ENCODE results near the gene SEMA6D.

SEMA6D gene

DNA sequence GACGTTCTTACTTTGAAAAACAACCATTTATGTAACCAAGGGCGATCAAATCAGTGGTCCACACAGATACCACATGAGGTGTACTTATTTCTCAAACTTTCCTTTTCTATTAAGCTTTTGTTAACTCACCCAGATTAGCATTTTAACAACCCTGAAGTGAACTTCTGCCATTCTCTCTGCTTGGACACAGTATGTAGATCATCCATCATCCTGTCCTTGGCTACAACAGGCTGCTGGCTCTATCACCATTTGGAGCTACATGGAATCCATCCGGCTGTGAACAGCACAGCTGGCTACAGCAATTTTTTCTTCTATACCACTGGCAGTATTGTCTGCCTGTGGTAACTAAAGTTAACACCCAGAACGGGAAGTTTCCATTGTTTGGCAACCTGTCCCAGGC is 4.4 kb downstream of the SEMA6D start:
- no peaks in the 10 kb centered on the region for H3K36me3 ChIP-seq (ENCODE audit: control insufficient read depth, insufficient read depth, low read length)
- no peaks in the 10 kb centered on the region for H3K9me3 ChIP-seq (ENCODE audit: control insufficient read depth, low read length)
- H3K27me3 ChIP-seq (ENCODE audit: control insufficient read depth, insufficient read depth, low read length) = peaks cover 10% of the 10 kb centered on the region
- H3K9ac ChIP-seq (ENCODE audit: low read length) = no peak overlapping the region
- H3K4me3 ChIP-seq (ENCODE audit: low read length) = no peak overlapping the region
- H3K4me1 ChIP-seq (ENCODE audit: control insufficient read depth, insufficient read depth, low read length) = peaks cover 4% of the 10 kb centered on the region

DNA sequence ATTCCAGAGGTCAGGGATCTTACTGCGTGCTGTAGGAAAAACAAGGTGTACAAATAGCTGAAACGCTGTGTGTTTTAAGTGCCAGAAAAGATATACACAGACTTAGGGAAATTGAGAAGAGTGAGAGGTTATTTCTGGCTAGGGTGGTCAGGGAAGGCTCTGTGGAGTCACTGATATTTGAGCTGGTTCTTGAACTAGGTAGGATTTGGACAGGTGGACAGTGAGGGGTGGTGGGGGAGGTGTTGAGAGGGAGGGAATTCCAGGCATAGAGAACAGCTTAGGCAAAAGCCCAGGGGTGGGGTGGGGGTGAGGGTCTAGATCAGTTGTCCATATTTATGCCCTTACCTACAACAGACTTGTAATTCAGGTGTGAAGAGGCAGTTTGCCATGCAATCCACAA is 7.0 kb downstream of the SEMA6D start:
- H3K4me1 ChIP-seq (ENCODE audit: control insufficient read depth, insufficient read depth, low read length) = peaks cover 4% of the 10 kb centered on the region
- H3K27me3 ChIP-seq (ENCODE audit: control insufficient read depth, insufficient read depth, low read length) = no peaks in the 10 kb centered on the region
- no peaks in the 10 kb centered on the region for H3K36me3 ChIP-seq (ENCODE audit: control insufficient read depth, insufficient read depth, low read length)
- no peaks in the 10 kb centered on the region for H3K9me3 ChIP-seq (ENCODE audit: control insufficient read depth, low read length)
- no peak overlapping the region for H3K9ac ChIP-seq (ENCODE audit: low read length)
- no peak overlapping the region for H3K4me3 ChIP-seq (ENCODE audit: low read length)

DNA sequence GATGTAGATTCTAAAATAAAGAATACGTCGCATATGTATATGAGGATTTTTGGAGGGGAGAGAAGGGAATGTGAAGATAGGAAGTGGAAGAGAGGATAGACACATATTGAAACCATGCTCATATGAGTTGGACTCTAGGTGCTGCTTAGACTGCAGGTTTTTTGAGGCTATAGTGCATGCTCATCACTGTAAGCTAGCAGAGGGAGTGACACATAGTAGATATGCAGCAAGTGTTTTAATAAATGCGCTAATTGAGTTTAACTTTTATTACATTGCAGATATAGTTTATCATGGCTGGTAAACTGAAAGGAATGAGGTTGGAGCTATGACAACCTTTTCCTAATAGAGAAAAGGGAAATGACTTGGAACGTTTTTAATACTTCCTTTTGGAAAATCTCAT is 7.7 kb downstream of the SEMA6D start:
- H3K9me3 ChIP-seq (ENCODE audit: control insufficient read depth, low read length) = no peaks in the 10 kb centered on the region
- H3K4me3 ChIP-seq (ENCODE audit: low read length) = no peak overlapping the region
- no peaks in the 10 kb centered on the region for H3K36me3 ChIP-seq (ENCODE audit: control insufficient read depth, insufficient read depth, low read length)
- no peak overlapping the region for H3K9ac ChIP-seq (ENCODE audit: low read length)
- no peaks in the 10 kb centered on the region for H3K27me3 ChIP-seq (ENCODE audit: control insufficient read depth, insufficient read depth, low read length)
- no peaks in the 10 kb centered on the region for H3K4me1 ChIP-seq (ENCODE audit: control insufficient read depth, insufficient read depth, low read length)

DNA sequence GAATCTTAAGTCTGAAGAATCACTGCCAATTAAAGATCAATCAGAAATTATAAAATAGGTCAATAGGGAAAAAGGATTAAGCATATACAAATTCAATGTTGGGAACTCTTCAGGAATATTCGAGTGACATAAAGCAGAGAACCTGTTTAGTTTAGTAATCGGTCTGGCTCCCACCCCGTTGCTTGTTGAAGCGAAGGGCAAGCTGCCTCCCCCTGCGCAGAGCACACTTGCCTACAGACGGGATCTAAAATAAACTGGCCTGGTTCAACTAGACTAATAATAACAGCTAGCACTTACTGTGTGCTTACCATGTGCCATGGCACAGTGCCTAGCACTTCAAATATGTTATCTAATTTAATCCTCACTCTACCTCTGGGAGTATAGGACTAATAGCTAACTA is 8.6 kb downstream of the SEMA6D start:
- Histone ChIP-seq H3K9me3 (ENCODE audit: control insufficient read depth, low read length) (no peaks in the 10 kb centered on the region), H3K9ac (ENCODE audit: low read length) (no peak overlapping the region), H3K4me1 (ENCODE audit: control insufficient read depth, insufficient read depth, low read length) (no peaks in the 10 kb centered on the region), H3K27me3 (ENCODE audit: control insufficient read depth, insufficient read depth, low read length) (no peaks in the 10 kb centered on the region), H3K36me3 (ENCODE audit: control insufficient read depth, insufficient read depth, low read length) (no peaks in the 10 kb centered on the region), H3K4me3 (ENCODE audit: low read length) (no peak overlapping the region)

DNA sequence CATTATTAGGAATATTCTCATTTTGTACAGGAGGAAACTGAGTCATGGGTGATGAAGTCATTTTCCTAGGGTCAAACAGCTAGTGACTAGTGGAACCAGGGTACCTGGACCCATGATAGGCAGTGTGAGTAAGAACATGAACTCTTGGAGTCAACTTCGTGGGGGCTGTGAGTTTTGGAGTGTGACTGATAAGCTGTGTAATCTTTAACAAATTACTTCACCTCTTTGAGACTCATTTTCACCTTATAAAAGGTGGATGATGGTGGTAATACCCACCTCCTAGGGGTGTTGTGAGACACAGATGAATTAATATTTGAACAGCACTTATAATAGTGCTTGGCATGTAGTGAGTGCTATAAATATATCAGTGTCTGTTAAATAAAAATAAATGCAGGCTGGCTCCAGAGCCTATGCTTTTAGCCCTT is 9.1 kb downstream of the SEMA6D start:
- no peak overlapping the region for H3K4me3 ChIP-seq (ENCODE audit: low read length)

DNA sequence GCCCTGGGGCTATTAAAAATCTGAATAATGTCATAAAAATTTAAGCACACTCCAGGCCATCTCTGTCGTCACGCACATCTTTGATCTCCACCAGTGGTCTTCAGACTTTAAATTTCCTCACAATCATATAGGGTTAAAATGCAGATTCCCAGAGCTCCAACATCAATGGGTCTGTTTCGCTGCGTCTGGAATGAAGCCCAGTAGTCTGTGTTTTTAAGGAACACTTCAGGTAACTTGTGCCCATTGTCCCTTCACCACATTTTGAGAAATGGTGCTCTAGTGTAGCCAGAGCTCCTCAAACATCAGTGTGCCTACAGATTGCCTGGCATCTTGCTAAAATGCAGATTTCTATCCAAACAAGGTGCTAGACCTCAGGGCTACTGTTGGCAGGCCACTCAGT is 9.8 kb downstream of the SEMA6D start:
- Histone ChIP-seq H3K9me3 (ENCODE audit: control insufficient read depth, low read length) (no peaks in the 10 kb centered on the region), H3K27me3 (ENCODE audit: control insufficient read depth, insufficient read depth, low read length) (no peaks in the 10 kb centered on the region), H3K9ac (ENCODE audit: low read length) (no peak overlapping the region), H3K36me3 (ENCODE audit: control insufficient read depth, insufficient read depth, low read length) (no peaks in the 10 kb centered on the region), H3K4me1 (ENCODE audit: control insufficient read depth, insufficient read depth, low read length) (no peaks in the 10 kb centered on the region), H3K4me3 (ENCODE audit: low read length) (no peak overlapping the region)

More for the DNA sequence above, 9.1 kb downstream of the SEMA6D start:
- H3K9ac ChIP-seq (ENCODE audit: low read length) = no peak overlapping the region
- no peaks in the 10 kb centered on the region for H3K36me3 ChIP-seq (ENCODE audit: control insufficient read depth, insufficient read depth, low read length)
- H3K27me3 ChIP-seq (ENCODE audit: control insufficient read depth, insufficient read depth, low read length) = no peaks in the 10 kb centered on the region
- H3K9me3 ChIP-seq (ENCODE audit: control insufficient read depth, low read length) = no peaks in the 10 kb centered on the region
- H3K4me1 ChIP-seq (ENCODE audit: control insufficient read depth, insufficient read depth, low read length) = no peaks in the 10 kb centered on the region

DNA sequence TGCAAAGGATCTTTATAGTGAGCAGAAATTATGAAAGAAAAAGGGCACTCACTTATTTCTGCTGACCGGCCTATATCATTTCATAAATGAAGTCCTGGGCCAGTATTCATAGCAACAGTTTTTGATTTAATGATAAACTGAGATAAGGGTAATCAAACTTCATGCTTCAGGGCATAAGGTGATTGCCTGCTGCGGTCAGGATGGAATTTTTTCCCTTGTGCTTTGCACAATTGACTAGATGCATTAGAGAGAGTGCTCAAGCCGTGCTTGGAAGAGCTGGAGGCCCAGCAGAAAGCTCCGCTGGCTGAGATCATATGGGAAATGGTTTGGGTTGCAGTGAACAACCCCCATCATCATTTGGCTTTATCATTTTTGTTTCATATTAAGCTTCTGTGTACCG is 10.4 kb downstream of the SEMA6D start:
- Histone ChIP-seq H3K36me3 (ENCODE audit: control insufficient read depth, insufficient read depth, low read length) (no peaks in the 10 kb centered on the region), H3K27me3 (ENCODE audit: control insufficient read depth, insufficient read depth, low read length) (no peaks in the 10 kb centered on the region), H3K4me1 (ENCODE audit: control insufficient read depth, insufficient read depth, low read length) (no peaks in the 10 kb centered on the region), H3K4me3 (ENCODE audit: low read length) (no peak overlapping the region), H3K9me3 (ENCODE audit: control insufficient read depth, low read length) (no peaks in the 10 kb centered on the region), H3K9ac (ENCODE audit: low read length) (no peak overlapping the region)

DNA sequence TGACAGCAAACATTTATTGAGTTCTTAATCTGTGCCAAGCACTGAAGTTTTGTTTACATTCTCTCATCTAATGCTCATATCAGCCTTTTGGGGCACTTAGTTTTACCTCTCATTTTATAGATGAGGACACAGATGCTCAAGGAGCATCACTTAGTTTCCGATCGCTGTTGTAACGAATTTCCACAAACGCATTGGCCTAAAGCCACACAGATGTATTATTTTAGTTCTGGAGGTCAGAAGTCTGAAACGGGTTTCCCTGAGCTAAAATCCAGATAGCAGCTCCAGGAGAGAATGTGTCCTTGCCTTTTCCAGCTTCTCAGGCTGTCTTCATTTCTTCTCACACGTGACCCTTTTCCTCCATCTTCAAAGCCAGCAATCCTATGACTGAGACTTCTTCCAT is 11.1 kb downstream of the SEMA6D start:
- Histone ChIP-seq H3K9me3 (ENCODE audit: control insufficient read depth, low read length) (no peaks in the 10 kb centered on the region), H3K4me3 (ENCODE audit: low read length) (no peak overlapping the region), H3K27me3 (ENCODE audit: control insufficient read depth, insufficient read depth, low read length) (no peaks in the 10 kb centered on the region), H3K36me3 (ENCODE audit: control insufficient read depth, insufficient read depth, low read length) (no peaks in the 10 kb centered on the region), H3K4me1 (ENCODE audit: control insufficient read depth, insufficient read depth, low read length) (no peaks in the 10 kb centered on the region), H3K9ac (ENCODE audit: low read length) (no peak overlapping the region)

DNA sequence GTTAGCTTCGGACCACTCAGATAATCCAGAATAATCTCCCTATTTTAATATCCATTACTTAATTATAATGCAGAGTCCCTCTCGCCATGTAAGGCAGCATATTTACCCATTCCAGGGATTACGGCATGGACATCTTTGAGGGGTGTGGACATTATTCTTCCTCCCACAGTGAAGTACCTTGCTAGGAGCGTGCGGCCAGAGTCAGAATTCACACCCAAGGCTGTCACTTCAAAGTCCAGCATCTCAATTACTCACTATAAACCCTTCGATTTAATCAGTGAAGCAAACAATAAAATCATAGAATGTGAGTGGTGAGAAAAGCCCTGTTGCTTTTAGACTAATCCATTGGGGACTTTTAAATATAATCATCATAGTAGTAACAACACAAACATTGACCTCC is 11.6 kb downstream of the SEMA6D start:
- Histone ChIP-seq H3K4me3 (ENCODE audit: low read length) (no peak overlapping the region), H3K36me3 (ENCODE audit: control insufficient read depth, insufficient read depth, low read length) (no peaks in the 10 kb centered on the region), H3K27me3 (ENCODE audit: control insufficient read depth, insufficient read depth, low read length) (no peaks in the 10 kb centered on the region), H3K9ac (ENCODE audit: low read length) (no peak overlapping the region), H3K9me3 (ENCODE audit: control insufficient read depth, low read length) (no peaks in the 10 kb centered on the region), H3K4me1 (ENCODE audit: control insufficient read depth, insufficient read depth, low read length) (no peaks in the 10 kb centered on the region)

DNA sequence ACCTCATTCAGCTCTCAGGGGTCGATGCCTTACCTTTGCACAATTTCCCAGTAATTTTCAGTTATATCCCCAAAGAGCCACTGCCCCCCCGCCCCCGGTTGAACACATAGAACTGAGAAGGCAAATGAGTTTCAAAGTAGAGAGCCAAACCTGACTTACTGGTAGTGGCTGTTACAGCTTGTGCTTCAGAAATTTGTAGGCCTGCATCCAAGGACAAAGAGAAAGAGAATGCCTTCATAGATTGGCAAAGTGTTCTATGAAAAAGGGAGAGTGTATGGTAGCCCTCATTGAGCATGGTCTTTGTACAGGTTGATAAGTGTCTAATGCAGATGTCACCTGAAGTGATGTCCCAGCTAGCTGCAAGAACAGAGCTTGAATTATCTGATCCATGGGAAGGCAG is 13.9 kb downstream of the SEMA6D start:
- Histone ChIP-seq H3K4me3 (ENCODE audit: low read length) (no peak overlapping the region), H3K27me3 (ENCODE audit: control insufficient read depth, insufficient read depth, low read length) (no peaks in the 10 kb centered on the region), H3K36me3 (ENCODE audit: control insufficient read depth, insufficient read depth, low read length) (no peaks in the 10 kb centered on the region), H3K4me1 (ENCODE audit: control insufficient read depth, insufficient read depth, low read length) (no peaks in the 10 kb centered on the region), H3K9ac (ENCODE audit: low read length) (no peak overlapping the region), H3K9me3 (ENCODE audit: control insufficient read depth, low read length) (no peaks in the 10 kb centered on the region)

DNA sequence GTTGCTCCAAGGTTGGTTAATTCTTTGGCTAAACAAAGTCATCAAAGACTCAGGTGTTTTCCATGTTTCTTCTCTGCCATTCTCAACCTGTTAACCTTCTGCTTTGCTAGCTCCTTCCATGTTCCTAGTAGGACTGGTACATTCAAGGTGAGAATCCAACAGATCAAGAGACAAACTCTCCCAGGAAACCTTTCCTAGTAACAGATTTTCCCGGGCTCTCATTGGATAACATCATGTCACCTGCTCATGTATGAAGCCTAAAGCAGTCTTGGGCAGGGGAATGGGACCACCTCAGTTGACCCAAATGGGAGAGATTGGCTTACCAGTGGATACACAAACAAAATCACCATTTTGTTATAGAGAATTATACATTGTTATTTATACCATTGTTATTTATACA is 14.9 kb downstream of the SEMA6D start:
- Histone ChIP-seq H3K4me3 (ENCODE audit: low read length) (no peak overlapping the region), H3K9ac (ENCODE audit: low read length) (no peak overlapping the region), H3K36me3 (ENCODE audit: control insufficient read depth, insufficient read depth, low read length) (no peaks in the 10 kb centered on the region), H3K4me1 (ENCODE audit: control insufficient read depth, insufficient read depth, low read length) (no peaks in the 10 kb centered on the region), H3K9me3 (ENCODE audit: control insufficient read depth, low read length) (no peaks in the 10 kb centered on the region), H3K27me3 (ENCODE audit: control insufficient read depth, insufficient read depth, low read length) (no peaks in the 10 kb centered on the region)

DNA sequence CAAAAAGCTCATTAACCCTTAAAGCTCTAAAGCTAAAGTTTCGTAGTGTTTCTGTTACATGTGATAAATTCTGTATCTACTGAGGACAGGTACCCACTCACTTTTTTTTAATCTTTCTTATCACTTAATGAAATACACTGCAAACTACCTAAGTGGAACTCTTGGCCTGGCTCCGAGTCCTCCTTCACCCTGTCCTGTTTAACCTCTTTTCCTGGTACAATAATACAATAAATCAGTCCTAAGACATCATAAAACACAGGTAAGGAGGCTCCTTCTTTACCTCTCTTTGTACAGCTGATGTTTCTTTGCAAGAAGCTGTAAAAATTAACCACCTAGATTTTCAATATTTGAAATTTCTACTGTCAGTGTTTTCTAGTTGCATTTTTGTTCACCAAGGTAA is 15.8 kb downstream of the SEMA6D start:
- Histone ChIP-seq H3K36me3 (ENCODE audit: control insufficient read depth, insufficient read depth, low read length) (no peaks in the 10 kb centered on the region), H3K4me1 (ENCODE audit: control insufficient read depth, insufficient read depth, low read length) (no peaks in the 10 kb centered on the region), H3K9ac (ENCODE audit: low read length) (no peak overlapping the region), H3K27me3 (ENCODE audit: control insufficient read depth, insufficient read depth, low read length) (no peaks in the 10 kb centered on the region), H3K4me3 (ENCODE audit: low read length) (no peak overlapping the region), H3K9me3 (ENCODE audit: control insufficient read depth, low read length) (no peaks in the 10 kb centered on the region)

DNA sequence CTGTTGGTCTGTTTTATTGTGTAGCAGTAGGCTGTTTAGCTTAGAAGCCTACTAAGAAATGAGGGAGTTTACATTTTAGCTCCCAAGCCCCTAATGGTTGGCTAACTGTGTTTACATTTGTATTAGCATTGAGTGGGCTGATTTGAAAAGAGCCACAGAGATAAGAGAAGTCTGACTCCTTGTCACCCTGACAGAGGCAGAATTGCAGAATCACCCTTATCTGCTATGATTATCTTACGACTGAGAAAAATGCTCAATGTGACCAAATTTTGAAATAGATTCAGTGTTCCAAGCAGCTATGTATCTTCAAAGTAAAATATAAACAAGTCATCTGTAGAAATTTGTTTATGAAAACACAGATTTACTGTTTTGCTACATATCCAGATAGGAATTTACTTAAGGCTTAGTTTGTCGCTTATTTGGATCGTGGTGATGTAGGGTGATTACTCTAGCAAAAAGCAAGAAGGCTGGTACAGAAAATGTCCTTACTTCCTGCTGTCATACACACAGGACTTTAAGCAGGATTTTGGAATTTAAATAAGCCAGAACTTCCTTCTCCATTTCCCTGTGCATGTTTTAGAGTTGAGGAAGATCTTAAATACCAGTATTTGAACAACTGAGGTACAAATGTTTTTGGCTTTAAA is 19.0 kb downstream of the SEMA6D start:
- H3K27me3 ChIP-seq (ENCODE audit: control insufficient read depth, insufficient read depth, low read length) = no peaks in the 10 kb centered on the region
- H3K9ac ChIP-seq (ENCODE audit: low read length) = no peak overlapping the region
- H3K4me3 ChIP-seq (ENCODE audit: low read length) = no peak overlapping the region

More for the DNA sequence above, 19.0 kb downstream of the SEMA6D start:
- no peaks in the 10 kb centered on the region for H3K4me1 ChIP-seq (ENCODE audit: control insufficient read depth, insufficient read depth, low read length)
- H3K36me3 ChIP-seq (ENCODE audit: control insufficient read depth, insufficient read depth, low read length) = no peaks in the 10 kb centered on the region
- H3K9me3 ChIP-seq (ENCODE audit: control insufficient read depth, low read length) = no peaks in the 10 kb centered on the region
